Islet precursor cell (in vitro differentiated cells): Measurements from ENCODE around the gene PPFIA3.
"Not testable (repeated sequence)": the region's sequence is repeated elsewhere in the genome, so short reads cannot be mapped to it uniquely, and the experiment has no call there.

Experiments
- DNase-seq: peaks from one replicate; pipeline ENCODE4 v3.0.0-alpha.2; 2018

Gene PPFIA3

DNA sequence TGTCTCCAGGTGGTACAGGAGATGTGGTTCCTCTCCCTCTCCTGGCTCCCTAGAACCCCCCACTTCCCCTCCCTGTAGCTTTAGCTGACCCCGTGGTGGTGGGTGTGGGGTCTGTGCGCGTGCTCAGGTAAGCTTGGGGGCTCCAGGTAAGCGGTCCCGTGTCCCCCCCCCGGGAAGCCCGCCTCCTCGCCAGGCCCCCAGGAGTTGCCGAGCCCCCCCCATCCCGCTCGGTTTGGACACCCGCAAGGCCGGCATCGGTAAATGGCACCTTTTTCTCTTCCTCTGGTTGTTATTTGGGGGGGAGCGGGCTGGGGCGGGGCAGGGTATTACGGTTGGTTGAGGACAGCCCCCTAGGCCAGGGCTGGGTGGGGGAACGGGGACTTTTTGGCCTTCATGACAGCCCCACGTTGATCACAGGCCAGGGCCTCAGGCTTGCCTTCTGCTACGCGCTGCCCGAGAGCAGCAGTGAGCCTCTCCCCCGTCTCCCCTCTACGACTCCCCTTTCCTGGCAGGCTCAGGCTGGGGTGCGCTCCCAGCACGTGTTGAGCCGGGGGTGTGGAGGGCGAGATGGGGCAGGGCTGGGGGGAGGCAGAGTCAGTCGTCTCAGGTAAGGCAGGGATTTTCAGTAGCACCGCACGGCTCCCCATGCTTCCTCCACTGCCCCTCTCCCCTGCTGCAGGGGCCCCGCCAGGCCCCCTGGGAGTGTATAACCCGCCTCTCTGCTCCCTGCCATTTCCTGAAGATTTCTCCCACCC, 15.8 kb upstream of the PPFIA3 start:
- no peak for DNase-seq

DNA sequence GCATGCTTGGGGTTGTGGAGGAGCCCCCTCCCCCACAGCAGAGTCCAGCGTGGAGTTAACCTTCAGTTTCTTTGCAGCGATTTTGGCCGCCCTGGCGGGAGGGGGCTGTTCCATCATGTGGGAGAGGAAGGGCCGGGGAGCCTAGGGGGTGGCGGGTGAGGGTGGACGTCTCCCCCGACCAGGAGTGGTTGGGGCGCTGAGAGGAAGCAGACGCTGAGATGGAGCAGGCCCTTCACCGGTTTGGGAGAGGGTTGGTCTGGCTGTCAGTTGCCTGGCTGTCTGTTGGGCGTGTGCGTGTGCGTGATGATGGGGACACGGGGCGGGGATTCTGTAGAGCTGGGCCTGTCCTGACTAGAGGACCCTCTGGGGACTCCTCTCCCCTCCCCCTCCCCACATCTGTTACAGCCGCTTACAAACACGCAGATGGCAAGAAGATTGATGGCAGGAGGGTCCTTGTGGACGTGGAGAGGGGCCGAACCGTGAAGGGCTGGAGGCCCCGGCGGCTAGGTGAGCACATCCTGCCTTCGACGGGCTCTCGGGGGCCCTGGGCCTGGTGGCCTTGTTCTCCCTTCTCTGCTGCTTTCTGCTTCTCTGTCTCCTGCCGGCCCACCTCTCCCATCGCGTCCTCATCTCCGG, 15.0 kb upstream of the PPFIA3 start:
- DNase-seq = no peak

DNA sequence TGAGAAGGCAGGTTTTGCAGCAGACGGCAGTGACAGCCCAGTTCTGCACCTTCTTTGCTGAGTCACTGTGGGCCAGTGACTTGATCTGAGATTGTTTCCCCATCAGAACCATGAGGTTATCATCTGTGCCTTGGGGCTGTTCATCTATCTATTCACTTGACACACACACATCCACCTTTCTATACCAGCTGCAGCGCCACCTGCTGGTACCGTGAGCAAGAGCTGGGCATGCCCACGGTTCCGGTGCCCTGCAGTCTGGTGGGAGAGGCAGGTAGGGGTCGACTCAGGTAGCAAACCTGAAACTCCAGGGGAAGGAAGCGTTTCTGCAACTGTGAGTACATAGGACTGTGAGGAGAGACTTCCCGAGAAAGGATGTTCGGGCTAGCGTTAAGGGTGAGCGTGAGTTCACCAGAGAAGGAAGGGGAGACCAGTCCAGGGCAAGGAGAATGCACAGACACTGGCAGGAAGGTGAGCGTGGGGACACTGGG, 12.7 kb upstream of the PPFIA3 start:
- peak; percentile 78 for DNase-seq

DNA sequence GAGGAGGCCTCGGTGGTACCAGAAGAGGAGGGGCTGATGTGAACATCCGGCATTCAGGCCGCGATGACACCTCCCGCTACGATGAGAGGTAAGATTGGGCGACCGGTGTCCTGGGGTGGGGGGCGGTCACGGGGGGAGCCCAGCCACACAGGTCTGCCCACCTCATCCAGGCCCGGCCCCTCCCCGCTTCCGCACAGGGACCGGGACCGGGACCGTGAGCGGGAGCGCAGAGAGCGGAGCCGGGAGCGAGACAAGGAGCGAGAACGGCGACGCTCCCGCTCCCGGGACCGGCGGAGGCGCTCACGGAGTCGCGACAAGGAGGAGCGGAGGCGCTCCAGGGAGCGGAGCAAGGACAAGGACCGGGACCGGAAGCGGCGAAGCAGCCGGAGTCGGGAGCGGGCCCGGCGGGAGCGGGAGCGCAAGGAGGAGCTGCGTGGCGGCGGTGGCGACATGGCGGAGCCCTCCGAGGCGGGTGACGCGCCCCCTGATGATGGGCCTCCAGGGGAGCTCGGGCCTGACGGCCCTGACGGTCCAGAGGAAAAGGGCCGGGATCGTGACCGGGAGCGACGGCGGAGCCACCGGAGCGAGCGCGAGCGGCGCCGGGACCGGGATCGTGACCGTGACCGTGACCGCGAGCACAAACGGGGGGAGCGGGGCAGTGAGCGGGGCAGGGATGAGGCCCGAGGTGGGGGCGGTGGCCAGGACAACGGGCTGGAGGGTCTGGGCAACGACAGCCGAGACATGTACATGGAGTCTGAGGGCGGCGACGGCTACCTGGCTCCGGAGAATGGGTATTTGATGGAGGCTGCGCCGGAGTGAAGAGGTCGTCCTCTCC, 11.5 kb upstream of the PPFIA3 start:
- no peak for DNase-seq

DNA sequence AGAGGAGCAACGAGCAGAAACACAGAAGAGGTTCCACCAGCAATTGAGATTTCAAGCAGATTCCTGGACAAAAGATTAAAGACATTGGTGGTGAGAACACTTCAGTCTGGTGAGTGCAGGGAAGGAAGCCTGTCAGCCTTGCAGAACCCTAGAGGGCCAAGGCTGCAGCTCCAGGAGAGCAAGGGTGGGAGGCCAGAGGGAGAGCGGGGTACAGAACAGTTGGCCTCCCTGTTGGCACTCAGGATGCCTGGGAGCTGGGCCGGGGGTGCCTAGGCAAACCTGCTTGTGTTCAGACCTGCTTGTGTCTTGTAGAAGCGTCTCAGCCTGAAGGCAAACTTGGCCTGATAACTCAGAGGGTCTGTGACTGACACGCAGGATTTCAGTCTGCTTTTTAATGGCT, 10.3 kb upstream of the PPFIA3 start:
- no peak for DNase-seq

DNA sequence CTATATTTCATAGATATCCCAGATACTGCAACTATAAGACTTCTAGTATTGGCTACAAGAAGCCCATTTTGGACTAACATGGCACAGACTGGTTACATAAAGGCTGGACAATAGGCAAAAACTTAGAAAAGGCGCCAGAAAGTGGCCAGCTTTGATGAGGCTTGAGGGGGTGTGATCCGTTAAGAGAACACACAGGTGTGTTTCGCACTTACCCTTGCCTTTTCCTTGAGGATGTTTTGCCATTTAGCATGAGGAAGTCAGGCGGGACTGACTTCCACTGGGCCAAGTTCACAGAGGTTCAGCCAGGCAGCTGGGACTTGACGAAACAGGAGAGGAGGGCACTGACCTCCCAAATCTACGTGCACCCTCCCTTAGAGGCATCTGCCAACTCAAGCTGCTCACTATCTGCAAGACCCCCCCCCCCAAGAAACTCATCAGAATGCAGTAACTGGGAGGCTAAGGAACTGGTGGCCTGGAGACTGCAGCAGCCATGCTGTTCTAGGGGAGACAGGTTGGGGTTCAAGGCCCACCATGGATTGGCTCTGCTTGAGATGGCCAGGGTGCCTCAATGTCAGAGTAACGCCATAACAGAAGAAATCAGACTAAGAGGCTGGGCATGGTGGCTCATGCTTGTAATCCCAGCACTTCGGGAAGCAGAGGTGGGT, 9.6 kb upstream of the PPFIA3 start:
- DNase-seq = no peak

DNA sequence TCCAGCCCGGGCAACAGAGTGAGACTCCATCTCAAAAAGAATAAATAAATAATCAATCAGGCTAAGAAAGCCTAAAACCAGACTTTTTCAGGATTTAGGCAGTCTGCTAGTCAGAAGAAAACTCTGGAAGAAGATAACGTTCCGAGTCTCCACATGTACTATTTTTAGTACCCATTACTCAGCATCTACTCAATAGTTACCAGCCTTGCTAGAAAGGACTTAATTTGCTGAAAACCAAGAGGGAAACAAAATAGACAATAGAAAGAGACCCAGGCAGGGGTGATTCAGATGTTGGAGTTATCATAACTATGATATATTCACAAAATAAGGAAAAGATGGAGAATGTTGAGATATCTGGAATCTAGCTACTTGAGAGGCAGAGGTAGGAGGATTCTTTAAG, 8.8 kb upstream of the PPFIA3 start:
- no peak for DNase-seq

DNA sequence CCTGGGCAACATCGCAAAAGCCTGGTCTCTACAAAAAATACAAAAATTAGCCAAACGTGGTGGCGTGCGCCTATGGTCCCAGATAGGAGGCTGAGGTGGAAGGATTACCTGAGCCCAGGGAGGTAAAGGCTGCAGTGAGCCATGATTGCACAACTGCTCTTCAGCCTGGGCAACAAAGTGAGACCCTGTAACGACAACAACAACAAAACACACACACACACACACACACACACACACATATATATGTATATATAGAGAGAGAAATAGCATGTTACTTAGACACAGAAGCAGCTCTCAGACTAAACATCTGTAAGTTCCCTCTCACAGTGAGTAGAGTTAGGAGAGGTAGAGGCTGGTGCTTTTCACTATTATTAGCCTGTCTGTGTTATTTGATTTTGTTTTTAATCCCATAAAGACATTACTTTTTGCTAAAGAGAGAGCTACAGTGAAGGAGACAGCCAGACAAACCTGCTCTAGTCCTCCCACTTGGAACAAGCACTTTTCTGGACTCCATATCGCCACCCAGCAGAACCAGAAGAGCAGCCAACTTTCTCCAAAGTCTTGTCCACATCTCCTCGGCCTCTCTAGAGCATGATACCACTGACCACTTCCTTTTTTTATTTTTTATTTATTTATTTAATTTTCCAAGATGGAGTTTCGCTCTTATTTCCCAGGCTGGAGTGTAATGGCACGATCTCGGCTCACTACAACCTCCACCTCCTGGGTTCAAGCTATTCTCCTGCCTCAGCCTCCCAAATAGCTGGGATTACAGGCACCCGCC, 7.9 kb upstream of the PPFIA3 start:
- DNase-seq = no peak

DNA sequence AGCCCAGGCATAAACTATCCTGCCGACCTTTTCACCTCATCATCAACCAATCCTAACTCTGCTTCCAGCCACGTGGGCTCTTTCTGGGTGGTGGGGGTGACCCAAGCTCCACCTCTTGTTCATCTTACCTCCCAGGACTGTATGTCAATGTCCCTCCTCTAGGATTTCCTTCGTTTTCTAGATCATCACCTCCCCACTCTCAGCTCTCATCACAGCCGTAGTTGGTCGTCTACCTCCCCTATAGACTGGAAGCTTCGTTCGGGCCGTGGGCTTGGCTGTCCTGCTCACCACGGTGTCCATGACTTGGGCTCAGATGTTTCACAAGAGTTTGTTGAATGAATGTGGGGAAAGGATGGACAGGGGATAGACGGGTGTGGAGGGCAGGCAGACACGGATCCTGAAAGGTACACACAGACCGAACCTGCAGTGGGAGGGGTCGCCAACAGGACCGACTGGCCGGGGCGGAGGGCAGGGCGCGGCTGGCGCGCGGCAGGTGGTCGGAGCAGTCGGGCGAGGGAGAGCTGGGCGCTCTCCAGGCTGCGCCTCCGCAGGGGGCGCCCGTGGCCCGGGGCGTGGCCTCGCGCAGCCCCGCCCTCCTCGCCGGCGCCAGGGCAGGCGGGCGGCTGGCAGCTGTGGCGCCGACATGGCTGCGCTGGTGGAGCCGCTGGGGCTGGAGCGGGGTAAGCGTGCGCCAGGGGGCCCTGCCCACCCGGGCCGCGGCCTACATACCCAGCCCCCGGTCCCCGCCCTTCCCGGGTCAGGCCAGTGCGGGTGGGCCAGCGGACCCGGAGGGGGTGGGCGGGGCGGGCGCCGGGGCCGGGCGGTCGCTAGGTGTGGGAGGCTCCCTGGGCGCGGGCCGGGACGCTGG, 5.3 kb upstream of the PPFIA3 start, which contains the start of gene LIN7B:
TSS of gene LIN7B (plus strand) at position 609 of the 868 bp plus-strand sequence. CDS start at position 644, 35 bp downstream.
- DNase-seq = peak; percentile 92

DNA sequence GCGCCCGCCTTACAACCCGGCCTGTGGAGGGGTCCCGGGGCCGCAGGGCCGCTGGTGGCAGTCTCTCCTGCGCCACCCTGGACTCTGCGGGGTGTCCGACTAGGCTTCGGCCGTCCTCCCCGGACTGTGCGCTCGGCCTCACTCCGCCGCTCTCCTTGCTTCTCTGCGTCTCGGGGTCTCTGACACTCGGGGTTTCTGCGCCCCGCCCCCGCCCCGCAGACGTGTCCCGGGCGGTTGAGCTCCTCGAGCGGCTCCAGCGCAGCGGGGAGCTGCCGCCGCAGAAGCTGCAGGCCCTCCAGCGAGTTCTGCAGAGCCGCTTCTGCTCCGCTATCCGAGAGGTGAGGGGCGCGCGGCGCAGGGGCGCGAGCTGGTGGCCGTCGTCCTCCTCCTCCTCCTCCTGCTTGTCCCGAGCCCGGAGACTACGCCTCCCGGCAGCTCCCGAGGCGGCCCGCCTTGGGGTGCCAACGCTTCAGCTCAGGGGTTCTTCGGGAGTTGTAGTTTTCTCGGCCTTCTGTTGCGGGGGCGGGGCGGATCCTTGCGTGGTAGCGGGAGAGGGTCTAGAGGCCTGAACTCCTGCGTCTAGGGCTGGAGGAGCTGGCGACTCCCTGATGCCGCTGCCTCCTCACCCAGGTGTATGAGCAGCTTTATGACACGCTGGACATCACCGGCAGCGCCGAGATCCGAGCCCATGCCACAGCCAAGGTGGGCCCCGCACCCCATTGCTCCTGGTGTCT, 4.5 kb upstream of the PPFIA3 start:
- peak; percentile 82 for DNase-seq

DNA sequence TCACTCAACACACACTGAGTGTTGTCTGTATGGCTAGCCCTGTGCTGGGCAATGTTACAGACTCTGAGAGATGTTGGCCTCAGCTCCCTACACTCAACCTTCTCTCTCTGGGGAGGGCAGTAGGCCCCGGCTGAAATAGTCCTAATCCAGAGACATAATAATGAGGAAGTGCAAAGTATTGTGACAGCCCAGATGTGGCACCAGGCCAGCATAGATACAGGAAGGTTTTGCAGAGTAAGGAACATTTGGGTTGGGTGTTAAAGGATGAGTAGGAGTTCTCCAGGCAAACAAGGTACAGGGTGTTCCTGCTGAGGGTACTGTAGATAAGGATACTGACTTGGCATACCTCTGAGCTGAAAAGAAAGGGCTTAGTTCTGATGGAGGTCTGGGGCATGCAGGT, 2.8 kb upstream of the PPFIA3 start:
- DNase-seq = no peak

DNA sequence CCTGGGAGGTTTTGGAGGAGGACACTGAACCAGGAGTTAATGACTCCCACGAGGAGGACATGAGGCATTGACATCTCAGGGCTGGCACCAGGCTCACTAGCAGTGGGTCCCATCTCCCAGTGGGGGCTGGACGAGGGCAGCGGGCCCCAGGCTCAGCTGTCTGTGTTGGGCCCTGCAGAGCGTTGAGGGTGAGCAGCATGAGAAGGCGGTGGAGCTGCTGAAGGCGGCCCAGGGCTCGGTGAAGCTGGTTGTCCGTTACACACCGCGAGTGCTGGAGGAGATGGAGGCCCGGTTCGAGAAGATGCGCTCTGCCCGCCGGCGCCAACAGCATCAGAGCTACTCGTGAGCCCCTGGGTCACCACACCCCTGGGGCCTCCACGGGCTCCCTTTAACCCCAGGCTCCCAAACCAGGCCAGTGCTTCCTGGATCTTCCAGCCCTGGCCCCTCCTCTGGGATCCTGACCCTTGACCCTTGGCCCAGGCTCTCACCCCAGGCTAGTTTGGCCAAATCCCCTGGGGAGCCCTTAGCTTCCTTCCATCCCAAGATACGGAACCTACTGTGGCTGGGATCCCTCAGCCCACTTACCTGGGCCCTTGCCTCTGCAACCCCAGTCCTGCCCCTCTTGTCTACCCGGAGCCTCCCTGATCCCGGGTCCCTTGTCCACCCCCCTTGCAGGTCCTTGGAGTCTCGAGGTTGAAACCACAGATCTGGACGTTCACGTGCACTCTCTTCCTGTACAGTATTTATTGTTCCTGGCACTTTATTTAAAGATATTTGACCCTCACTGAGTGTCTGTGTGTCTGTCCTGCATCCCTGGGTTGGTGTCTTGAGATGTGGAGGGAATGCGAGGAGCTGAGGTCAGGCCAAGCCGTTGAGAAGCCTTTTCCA, 1.4 kb upstream of the PPFIA3 start:
- no peak for DNase-seq

DNA sequence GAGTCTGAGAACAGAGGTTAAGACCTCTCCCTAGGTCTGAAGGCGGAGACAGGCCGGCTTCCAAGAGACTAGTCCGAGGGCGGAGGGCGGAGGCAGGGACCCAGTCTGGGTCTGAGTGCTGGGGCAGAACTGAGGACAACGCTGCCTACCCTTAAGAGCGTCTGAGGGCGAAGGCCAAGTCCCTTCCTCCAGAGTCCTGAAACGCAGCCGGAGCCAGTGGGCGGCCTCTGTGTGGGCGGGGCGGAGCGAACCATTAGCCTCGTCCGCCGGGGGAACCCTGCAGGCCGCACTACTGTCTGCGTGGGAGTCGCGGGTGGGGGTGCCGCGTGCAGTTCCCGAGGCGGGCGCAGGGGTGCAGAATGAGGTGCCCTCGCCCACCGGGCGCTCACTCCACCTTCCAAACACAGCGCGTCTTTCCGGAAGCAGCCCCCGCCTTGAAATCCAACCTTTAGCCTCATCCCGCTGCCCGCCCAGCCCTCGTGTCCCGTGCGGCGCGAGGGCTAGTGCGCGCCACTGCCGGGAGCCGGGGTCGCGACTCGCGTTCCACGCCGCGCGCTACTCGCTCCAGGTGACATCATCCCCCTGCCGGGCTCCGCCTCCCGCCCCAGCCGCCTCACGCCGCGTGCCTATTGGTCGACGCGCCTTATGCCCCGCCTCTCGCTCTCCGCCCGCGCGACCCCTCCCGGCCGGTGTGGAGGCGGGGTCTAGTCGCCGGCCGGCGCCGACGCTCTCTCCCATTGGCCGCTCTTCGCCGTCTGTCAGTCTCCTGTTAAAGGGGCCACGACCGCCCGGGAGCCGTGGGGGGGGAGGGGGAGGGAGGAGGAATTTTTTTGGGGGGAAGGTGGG, 556 bp upstream of the PPFIA3 start, which contains the start of gene C19orf73:
TSS of gene C19orf73 (minus strand) at position 579 of the 846 bp plus-strand sequence. CDS start at position 458, 121 bp downstream.
- peak; percentile 96 for DNase-seq

DNA sequence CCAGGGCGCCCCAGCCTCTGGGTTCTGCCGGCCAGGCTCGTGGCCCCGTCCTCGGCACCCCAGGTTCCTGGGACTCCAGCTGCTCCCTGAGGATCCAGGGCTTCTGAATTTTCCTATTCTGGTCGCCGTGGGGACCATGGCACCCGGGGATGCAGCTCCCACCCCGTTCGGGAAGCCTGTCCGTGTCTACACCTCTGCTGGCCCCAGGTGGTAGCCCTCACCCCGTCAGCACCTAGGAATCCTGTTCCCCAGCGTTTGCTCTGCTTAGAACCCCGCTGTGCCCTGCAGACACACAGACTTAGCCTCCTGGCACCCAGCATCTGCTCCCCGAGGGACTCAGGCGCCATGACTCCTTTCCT, 960 bp downstream of the PPFIA3 start:
- DNase-seq = no peak

DNA sequence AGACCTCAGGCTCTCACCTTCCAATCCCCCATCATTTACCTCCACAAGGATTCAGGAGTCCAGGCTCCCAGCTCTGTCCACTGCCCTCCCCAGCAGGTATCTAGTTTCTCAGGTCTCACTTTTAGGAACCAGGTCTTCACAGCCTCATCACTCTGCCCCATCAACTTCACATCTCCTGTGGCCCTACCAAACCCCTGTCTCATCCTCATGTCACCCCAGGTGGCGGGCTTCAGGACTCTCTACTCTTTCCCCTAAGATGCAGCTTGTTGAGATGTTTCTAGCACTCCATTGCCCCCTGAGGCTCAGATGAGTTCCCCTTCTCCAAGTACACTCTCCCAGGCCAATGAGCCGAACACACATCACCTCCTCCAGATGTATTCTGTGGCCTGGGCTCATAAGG, 1.5 kb downstream of the PPFIA3 start:
- DNase-seq = no peak

DNA sequence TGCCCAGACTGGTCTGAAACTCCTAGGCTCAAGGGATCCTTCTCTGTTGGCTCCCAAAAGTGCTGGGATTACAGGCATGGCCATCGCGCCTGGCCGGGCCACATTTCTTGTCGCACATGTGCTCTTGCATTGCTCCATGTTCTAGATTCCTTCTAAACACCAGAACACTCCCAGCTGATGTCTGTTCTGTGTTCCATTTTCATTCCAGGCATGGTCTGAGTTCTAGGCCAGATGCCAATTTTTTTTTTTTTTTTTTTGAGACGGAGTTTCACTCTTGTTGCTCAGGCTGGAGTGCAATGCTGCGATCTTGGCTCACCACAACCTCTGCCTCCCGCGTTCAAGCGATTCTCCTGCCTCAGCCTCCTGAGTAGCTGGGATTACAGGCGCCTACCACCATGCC, 2.5 kb downstream of the PPFIA3 start:
- DNase-seq = not testable (repeated sequence)

DNA sequence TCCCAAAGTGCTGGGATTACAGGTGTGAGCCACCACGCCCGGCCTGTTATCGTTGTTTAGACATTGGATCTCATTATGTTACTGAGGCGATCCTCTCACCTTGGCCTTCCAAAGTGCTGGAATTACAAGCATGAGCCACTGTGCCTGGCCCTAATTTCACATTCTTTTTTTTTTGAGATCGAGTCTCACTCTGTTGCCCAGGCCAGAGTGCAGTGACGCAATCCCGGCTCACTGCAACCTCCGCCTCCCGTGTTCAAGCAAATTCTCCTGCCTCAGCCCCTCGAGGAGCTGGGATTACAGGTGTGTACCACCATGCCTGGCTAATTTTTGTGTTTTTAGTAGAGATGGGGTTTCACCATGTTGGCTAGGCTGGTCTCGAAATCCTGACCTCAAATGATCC, 3.9 kb downstream of the PPFIA3 start:
- not testable (repeated sequence) for DNase-seq

DNA sequence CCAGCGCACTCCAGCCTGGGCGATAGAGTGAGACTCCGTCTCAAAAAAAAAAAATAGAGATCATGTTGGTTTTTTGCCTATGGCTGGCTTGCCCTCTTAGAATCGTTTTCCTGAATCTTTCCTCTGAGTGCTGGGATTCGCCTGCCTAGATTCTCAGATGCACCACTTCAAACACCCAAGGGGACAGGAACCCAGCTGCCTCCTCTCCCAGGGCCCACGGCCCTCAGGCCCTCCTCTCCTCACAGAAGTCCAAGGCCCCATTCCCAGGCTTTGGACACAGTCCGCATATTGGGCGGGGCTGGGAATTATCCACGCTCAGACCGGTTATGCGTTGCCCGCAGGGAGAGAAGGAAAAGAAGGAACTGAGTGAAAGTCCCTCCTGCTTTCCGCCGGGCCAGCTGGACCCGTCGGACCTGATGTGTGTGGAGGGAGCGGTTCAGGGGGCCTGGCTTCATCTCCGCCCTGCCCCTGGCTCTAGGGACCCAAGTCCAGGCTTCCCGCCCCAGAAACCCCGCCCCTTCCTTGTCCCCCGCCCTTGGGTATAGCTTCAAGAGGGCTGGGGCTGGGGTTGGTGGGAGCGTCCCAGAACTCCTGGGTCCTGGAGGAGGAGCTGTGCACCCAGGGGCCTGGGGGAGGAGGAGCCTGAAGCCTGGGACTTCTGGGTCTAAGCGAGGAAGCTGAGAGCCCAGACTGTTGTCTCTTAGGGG, 5.8 kb downstream of the PPFIA3 start:
- peak; percentile 80 for DNase-seq
